Parathyroid adenoma (tissue), 2 donors: ENCODE data around the gene TERB2.
"Not testable (repeated sequence)": the region's sequence is repeated elsewhere in the genome, so short reads cannot be mapped to it uniquely, and the experiment has no call there.

Source experiments
- H2AFZ ChIP-seq: fragments of 300-600 bp; sonication (generic); one replicate; pipeline ENCODE4 v1.7.0; 2017; ENCODE audit warnings: antibody characterized with exemption, mild to moderate bottlenecking
- H3K27ac ChIP-seq: fragments of 300-600 bp; sonication (generic); one replicate; pipeline ENCODE4 v1.7.0; 2017
- H3K27me3 ChIP-seq: fragments of 300-600 bp; sonication (generic); one replicate; pipeline ENCODE4 v1.7.0; 2017; ENCODE audit warnings: low read length; ENCODE audit not compliant: control insufficient read depth, insufficient read depth
- H3K36me3 ChIP-seq: fragments of 300-600 bp; sonication (generic); one replicate; pipeline ENCODE4 v1.7.0; 2017; ENCODE audit warnings: low read length; ENCODE audit not compliant: control insufficient read depth, insufficient read depth
- H3K4me1 ChIP-seq: fragments of 300-600 bp; sonication (generic); one replicate; pipeline ENCODE4 v1.7.0; 2017; ENCODE audit warnings: control low read depth
- H3K4me2 ChIP-seq: fragments of 300-600 bp; sonication (generic); one replicate; pipeline ENCODE4 v1.7.0; 2017; ENCODE audit warnings: low read length
- H3K4me3 ChIP-seq: fragments of 300-600 bp; sonication (generic); one replicate; pipeline ENCODE4 v1.7.0; 2017; ENCODE audit warnings: low read depth, low read length
- H3K79me2 ChIP-seq: fragments of 300-600 bp; sonication (generic); one replicate; pipeline ENCODE4 v1.7.0; 2017; ENCODE audit warnings: control low read depth
- H3K9ac ChIP-seq: fragments of 300-600 bp; sonication (generic); one replicate; pipeline ENCODE4 v1.7.0; 2017; ENCODE audit warnings: mild to moderate bottlenecking
- H3K9me3 ChIP-seq: fragments of 300-600 bp; sonication (generic); one replicate; pipeline ENCODE4 v1.7.0; 2017; ENCODE audit warnings: low read length; ENCODE audit not compliant: control insufficient read depth
- TF ChIP-seq, protein P1 (sequence below): fragments of 300-600 bp; sonication (generic); IDR thresholded peaks from one replicate; pipeline ENCODE4 v1.7.0; 2017; ENCODE audit warnings: antibody characterized with exemption, mild to moderate bottlenecking
- donor health status: primary hyperparathyroidism.

The TERB2 gene

DNA sequence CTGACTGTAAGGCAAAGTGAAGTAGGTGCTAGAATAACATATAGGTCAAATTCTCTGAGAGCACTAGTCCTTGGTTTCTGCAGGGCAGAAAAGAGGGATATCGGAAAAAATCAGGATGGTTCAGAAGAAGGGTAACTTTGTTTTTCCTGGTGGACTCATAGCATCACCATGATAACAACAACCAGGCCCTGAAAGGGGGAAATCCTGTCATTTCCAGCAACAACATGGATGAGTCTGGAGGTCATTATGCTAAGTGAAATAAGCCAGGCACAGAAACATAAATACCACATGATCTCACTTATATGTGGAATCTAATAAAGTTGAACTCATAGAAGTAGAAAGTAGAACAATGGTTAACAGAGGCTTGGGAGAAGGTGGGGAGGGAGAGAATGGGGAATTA lies 27.7 kb downstream of the TERB2 start:
- not testable (repeated sequence) for H3K4me2 ChIP-seq, H3K36me3 ChIP-seq, H3K4me1 ChIP-seq, H3K9me3 ChIP-seq, H3K9ac ChIP-seq, H3K27ac ChIP-seq, H3K4me3 ChIP-seq, H3K27me3 ChIP-seq, H3K79me2 ChIP-seq, H2AFZ ChIP-seq

DNA sequence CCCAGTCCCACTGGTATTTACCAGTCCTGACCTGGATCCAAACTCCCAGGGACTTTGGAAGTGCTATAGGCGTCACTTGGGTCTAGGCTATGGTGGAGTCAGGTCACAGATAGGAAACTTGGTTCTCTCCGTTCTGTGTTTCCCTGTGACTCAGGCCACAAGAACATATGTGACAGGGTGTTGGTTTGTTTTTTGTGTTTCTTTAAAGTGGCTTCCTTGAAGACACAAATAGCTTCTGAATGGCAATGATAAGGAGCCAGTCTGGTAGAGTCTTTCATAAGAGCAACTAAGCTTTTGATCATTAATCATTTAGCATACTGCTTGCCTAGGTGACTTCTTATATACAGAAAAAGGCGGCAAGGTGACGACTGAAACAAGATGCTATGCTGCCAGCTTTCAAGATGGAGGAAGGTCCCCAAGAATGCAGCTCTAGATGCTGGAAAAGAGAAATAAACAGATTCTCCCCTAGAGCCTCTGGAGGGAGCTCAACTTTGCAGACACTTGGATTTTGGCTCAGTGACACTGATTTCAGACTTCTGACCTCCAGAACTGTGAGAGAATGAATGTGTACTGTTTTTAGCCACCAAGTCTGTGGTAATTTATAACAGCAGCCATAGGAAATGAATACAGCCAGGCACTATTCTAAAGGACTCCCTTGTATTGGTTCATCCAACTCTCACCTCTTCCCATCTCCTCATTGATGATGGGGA lies 30.0 kb downstream of the TERB2 start:
- H3K4me1 ChIP-seq, H3K27ac ChIP-seq, H3K79me2 ChIP-seq, H3K36me3 ChIP-seq, H3K9ac ChIP-seq, H3K4me2 ChIP-seq, H3K27me3 ChIP-seq, H3K4me3 ChIP-seq, H3K9me3 ChIP-seq, H2AFZ ChIP-seq: not testable (repeated sequence)

DNA sequence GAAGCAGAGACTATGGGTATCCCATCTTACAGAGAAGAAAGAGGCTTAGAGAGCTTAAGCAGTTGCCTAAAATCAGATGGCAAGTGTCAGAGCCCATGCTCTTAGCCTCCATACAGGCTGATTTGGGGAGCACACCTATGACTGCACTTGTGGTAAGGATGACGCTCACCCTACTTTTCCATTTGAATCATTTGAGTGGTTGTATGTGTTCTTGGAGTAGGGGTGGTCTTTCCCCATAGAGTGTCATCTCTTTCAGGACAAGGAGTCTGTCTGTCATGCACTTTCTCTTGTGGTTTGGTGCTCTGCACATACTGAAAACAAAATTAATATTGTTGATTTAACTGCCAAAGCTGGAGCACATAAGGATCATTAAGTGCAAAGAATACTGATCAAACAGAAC lies 31.2 kb downstream of the TERB2 start:
- H3K9me3 ChIP-seq, H2AFZ ChIP-seq, H3K36me3 ChIP-seq, H3K4me1 ChIP-seq, H3K27me3 ChIP-seq, H3K79me2 ChIP-seq, H3K9ac ChIP-seq, H3K27ac ChIP-seq, H3K4me2 ChIP-seq, H3K4me3 ChIP-seq: not testable (repeated sequence)

DNA sequence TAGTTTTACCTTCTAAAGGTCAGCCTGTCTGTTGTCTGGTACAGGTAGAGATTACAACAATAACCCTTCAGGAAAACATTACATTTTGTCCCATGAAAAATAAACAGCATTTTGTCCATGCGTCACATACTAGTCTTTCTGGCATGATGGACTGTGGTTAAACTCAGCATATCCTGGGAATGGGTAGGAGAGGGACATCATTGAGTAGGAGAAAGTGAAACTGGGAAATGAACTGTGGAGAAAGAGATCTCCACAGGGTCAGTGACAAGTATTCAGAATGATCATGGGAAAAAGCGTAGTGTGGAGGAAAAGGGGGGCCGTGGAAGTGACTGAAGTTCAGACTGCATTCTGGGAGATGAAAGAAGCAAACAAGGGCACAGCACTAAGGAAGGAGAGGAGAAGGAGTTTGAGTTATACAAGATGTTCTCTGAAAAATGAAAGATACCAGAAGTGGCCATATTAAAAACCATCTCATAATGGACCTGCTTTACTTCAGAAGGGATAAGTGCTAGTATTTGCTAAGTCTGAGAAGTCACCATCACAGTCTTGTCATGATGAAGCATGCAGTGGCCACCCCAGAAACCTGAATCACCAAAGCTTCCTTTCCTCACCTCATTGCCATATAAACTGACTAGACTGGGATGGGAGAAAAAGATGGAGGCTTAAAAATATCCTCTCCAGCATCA lies 31.8 kb downstream of the TERB2 start:
- not testable (repeated sequence) for H2AFZ ChIP-seq, H3K4me1 ChIP-seq, H3K27me3 ChIP-seq, H3K9ac ChIP-seq, H3K36me3 ChIP-seq, H3K4me2 ChIP-seq, H3K4me3 ChIP-seq, H3K79me2 ChIP-seq, H3K9me3 ChIP-seq, H3K27ac ChIP-seq

DNA sequence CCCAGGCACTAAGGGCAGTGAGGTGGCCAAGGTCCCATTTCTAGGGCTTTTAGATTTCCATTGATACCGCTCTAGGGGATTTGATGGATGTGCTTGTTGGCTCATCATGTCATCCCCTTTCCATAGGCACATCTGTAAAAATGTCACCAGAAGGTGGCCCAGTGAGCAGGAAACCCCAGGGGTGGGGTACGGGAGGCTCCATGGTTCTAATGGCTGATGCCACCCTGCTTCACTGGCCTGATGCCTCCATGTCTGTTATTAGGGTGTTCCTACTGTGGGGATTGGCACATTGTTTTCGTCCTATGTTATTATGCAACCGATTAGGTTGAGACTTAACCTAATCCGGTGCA lies 32.4 kb downstream of the TERB2 start:
- H2AFZ ChIP-seq, H3K9me3 ChIP-seq, H3K4me2 ChIP-seq, H3K9ac ChIP-seq, H3K27me3 ChIP-seq, H3K27ac ChIP-seq, H3K79me2 ChIP-seq, H3K36me3 ChIP-seq, H3K4me3 ChIP-seq, H3K4me1 ChIP-seq: not testable (repeated sequence)

DNA sequence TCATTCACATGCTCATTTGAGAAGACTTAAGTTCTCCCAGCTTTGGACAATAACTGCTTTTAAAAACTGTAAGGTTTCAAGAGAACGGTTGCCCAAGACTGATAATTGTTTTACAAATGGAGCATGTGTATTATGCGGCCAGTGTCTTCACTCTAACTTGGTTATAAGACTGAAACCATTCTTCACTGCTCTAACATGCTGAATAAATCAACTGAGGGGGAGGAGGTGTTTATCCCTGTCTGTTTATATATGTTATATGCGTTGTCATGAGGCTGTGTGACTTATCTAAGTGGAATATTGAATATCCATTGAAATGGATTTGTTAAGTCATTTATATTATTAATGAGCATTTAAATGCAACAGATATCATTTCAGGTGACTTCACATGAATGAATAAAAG lies 41.1 kb downstream of the TERB2 start:
- H2AFZ ChIP-seq, H3K4me1 ChIP-seq, H3K4me3 ChIP-seq, H3K4me2 ChIP-seq, H3K9me3 ChIP-seq, H3K27ac ChIP-seq, H3K27me3 ChIP-seq, H3K9ac ChIP-seq, H3K36me3 ChIP-seq, H3K79me2 ChIP-seq: not testable (repeated sequence)

DNA sequence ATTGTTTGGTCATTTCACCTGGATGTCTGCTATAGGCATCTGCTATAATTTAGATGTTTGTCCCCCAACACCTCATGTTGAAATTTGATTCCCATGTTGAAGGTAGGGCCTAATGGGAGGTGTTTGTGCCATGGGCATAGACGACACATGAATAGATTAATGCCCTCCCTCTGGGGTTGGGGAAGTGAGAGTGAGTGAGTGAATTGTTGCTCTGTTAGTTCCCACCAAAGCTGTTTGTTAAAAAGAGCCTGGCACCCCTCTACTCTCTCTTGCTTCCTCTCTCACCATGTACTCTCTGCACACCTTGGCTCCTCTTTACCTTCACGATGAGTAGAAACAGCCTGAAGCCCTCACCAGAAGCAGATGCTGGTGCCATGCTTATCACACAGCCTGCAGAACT lies 42.6 kb downstream of the TERB2 start:
- no peak overlapping the region for H3K27ac ChIP-seq
- H3K9ac ChIP-seq = no peak overlapping the region
- no peaks in the 10 kb centered on the region for H3K9me3 ChIP-seq
- H3K4me1 ChIP-seq = no peaks in the 10 kb centered on the region
- no peaks in the 10 kb centered on the region for H3K79me2 ChIP-seq
- no peak overlapping the region for H2AFZ ChIP-seq
- H3K4me2 ChIP-seq = no peak overlapping the region
- H3K36me3 ChIP-seq = no peaks in the 10 kb centered on the region
- H3K4me3 ChIP-seq = no peak overlapping the region
- TF ChIP-seq, protein P1, sequence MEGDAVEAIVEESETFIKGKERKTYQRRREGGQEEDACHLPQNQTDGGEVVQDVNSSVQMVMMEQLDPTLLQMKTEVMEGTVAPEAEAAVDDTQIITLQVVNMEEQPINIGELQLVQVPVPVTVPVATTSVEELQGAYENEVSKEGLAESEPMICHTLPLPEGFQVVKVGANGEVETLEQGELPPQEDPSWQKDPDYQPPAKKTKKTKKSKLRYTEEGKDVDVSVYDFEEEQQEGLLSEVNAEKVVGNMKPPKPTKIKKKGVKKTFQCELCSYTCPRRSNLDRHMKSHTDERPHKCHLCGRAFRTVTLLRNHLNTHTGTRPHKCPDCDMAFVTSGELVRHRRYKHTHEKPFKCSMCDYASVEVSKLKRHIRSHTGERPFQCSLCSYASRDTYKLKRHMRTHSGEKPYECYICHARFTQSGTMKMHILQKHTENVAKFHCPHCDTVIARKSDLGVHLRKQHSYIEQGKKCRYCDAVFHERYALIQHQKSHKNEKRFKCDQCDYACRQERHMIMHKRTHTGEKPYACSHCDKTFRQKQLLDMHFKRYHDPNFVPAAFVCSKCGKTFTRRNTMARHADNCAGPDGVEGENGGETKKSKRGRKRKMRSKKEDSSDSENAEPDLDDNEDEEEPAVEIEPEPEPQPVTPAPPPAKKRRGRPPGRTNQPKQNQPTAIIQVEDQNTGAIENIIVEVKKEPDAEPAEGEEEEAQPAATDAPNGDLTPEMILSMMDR = no peak
- H3K27me3 ChIP-seq = no peaks in the 10 kb centered on the region

DNA sequence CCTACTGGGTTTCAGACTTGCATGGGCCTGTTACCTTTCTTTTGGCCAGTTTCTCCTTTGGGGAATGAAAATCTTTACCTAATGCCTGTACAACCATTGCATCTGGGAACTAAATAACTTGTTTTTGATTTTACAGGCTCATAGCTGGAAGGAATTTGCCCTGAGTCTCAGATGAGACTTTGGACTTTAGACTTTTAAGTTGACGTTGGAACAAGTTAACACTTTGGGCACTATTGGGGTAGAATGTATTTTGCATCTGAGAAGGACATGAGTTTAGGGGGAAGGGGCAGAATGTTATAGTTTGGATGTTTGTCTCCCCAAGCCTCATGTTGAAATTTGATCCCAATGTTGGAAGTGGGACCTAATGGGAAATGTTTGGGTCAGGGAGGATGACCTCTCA lies 44.7 kb downstream of the TERB2 start:
- H3K79me2 ChIP-seq, H3K4me3 ChIP-seq, H2AFZ ChIP-seq, H3K27ac ChIP-seq, H3K4me1 ChIP-seq, H3K4me2 ChIP-seq, H3K9ac ChIP-seq, H3K36me3 ChIP-seq, H3K9me3 ChIP-seq, H3K27me3 ChIP-seq: not testable (repeated sequence)

DNA sequence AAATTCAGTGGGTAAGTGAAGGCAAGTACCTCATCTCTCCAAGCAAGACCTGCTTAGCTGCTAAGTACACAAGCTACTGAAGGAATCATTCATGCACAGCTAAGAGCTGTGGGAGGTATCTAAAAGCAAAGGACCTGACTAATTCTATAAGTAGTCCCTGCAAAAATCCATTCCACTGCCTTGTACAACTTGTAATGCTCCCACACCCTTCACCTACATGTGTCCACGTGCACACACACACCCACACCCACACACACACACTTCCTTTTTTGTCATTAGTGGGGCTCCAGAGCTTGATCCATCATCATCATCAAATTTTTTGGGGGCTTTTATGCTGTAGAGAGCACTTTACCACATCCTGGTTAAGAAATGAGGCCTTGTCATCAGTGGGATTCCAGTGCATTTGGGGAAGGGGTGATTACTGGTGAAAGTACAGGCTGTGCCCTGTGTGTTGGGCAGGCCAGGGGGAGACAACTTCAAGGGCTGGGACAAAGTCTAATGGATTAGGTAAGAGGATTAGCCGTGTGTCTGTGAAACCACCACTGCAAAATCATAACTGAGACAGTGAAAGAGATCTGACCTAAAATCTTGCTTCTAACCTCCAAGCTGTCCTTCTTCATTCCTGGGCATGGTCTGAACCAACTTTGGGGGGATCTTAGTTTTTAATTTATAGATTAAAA lies 47.4 kb downstream of the TERB2 start:
- H3K4me3 ChIP-seq, H3K27ac ChIP-seq, H3K9ac ChIP-seq, H3K9me3 ChIP-seq, H3K4me2 ChIP-seq, H2AFZ ChIP-seq, H3K4me1 ChIP-seq, H3K27me3 ChIP-seq, H3K79me2 ChIP-seq, H3K36me3 ChIP-seq: not testable (repeated sequence)

DNA sequence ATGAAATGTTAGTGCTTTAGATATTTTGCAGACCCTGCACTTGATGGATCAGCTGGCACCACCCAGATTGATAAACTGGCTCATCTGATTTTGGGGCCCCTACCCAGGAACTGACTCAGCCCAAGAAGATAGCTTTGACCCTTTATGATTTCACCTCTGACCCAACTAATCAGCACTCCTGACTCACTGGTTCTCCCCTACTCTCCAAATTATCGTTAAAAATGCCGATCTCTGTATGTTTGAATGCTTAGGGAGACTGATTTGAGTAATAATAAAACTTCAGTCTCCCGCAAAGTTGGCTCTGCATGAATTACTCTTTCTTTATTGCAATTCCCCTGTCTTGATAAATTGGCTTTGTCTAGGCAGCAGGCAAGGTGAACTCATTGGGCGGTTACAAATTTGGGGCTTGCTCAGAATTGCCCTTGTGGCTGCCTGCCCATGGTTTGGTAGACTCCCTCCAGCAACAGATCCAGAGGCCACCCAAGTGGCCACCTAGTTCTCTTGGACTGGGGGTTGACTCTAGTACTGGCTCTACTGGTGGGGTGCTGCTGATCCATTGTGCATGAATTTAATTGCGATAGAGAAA lies 48.2 kb downstream of the TERB2 start:
- H3K4me2 ChIP-seq, H3K79me2 ChIP-seq, H3K27me3 ChIP-seq, H3K9ac ChIP-seq, H3K27ac ChIP-seq, H3K4me1 ChIP-seq, H3K36me3 ChIP-seq, H2AFZ ChIP-seq, H3K9me3 ChIP-seq, H3K4me3 ChIP-seq: not testable (repeated sequence)
